ENCODE data around the gene DENND1B. TPM values are rescaled to one million over a fixed set of nuclear protein-coding genes. Genes with fewer than 3 reads are reported as not detected.
"Not testable (repeated sequence)": the region's sequence is repeated elsewhere in the genome, so short reads cannot be mapped to it uniquely, and the experiment has no call there.

DENND1B gene
- total and polyA plus RNA-seq, 12 donors: 1.5 to 36.3 (median 23.1) TPM

GRCh38 chr1:197496722-197497121 lies 278.6 kb downstream of the DENND1B start:
- Histone ChIP-seq H3K27ac (no peak overlapping the region), H3K4me3 (no peak overlapping the region), H3K36me3 (no peaks in the 10 kb centered on the region), H3K4me1 (no peaks in the 10 kb centered on the region), H3K9me3 (peaks cover 0 to 4% (median 0%) of the 10 kb centered on the region in 11 donors), H3K27me3 (no peaks in the 10 kb centered on the region)
- intact Hi-C loops (cut with DNase I): no loop called here
- no peak for DNase-seq
- no peak for ATAC-seq
- no peak for TF ChIP-seq CTCF (IDR thresholded peaks at IDR 0.05)
- 88% methylated on average over 10 of the region's 10 CpGs for WGBS, 2 donors

GRCh38 chr1:197491505-197491904 lies 283.8 kb downstream of the DENND1B start:
- ATAC-seq; H3K27ac ChIP-seq; H3K4me1 ChIP-seq; intact Hi-C loops (cut with DNase I); H3K27me3 ChIP-seq; H3K4me3 ChIP-seq; H3K36me3 ChIP-seq; DNase-seq: not testable (repeated sequence)
- H3K9me3 ChIP-seq: peaks cover 0 to 10% (median 0%) of the 10 kb centered on the region in 11 donors
- 91 to 95% methylated on average over 1 of the region's 1 CpG for WGBS, 2 donors

GRCh38 chr1:197486946-197487345 lies 288.3 kb downstream of the DENND1B start:
- Histone ChIP-seq H3K9me3 (peaks cover 0 to 6% (median 0%) of the 10 kb centered on the region in 11 donors), H3K4me3 (no peak overlapping the region), H3K4me1 (no peaks in the 10 kb centered on the region), H3K27ac (no peak overlapping the region), H3K27me3 (no peaks in the 10 kb centered on the region), H3K36me3 (no peaks in the 10 kb centered on the region)
- TF ChIP-seq CTCF (IDR thresholded peaks at IDR 0.05): no peak
- DNase-seq (peak in 1 of 2 donors; percentile 46), ATAC-seq (peak; percentile 33 to 72 (median 56))
- WGBS, 2 donors: 40 to 50% methylated on average over 2 of the region's 2 CpGs
- intact Hi-C loops (cut with DNase I): loop anchor here in 1 of 10 donors (5.0 kb wide), 1 partner anchor 380 kb away; no protein-coding TSS in a partner anchor

- WGBS, 2 donors: 51 to 63% methylated on average over 3 of the region's 3 CpGs
- H3K4me3 ChIP-seq: no peak overlapping the region
- TF ChIP-seq CTCF (IDR thresholded peaks at IDR 0.05): no peak
- H3K27ac ChIP-seq: no peak overlapping the region
- peaks cover 0 to 6% (median 0%) of the 10 kb centered on the region in 11 donors for H3K9me3 ChIP-seq
- intact Hi-C loops (cut with DNase I): loop anchor here in 1 of 10 donors (5.0 kb wide), 1 partner anchor 378 kb away; no protein-coding TSS in a partner anchor
- no peak for ATAC-seq
- H3K4me1 ChIP-seq: peaks cover 0 to 5% (median 0%) of the 10 kb centered on the region in 9 donors
- DNase-seq: no peak
- H3K36me3 ChIP-seq: no peaks in the 10 kb centered on the region
- no peaks in the 10 kb centered on the region for H3K27me3 ChIP-seq
Measured at GRCh38 chr1:197485790-197486189, 289.5 kb downstream of the DENND1B start.

GRCh38 chr1:197481101-197481500 lies 294.2 kb downstream of the DENND1B start:
- no peak for DNase-seq
- peak in 1 of 8 donors; percentile 27 for ATAC-seq
- no peak for TF ChIP-seq CTCF (IDR thresholded peaks at IDR 0.05)
- H3K27me3 ChIP-seq: peaks cover 0 to 2% (median 0%) of the 10 kb centered on the region in 7 donors
- no peak overlapping the region for H3K27ac ChIP-seq
- H3K9me3 ChIP-seq: no peaks in the 10 kb centered on the region
- no peak overlapping the region for H3K4me3 ChIP-seq
- peaks cover 0 to 5% (median 0%) of the 10 kb centered on the region in 9 donors for H3K4me1 ChIP-seq
- WGBS, 2 donors: 34 to 50% methylated on average over 4 of the region's 4 CpGs
- H3K36me3 ChIP-seq: no peaks in the 10 kb centered on the region
- intact Hi-C loops (cut with DNase I): no loop called here

All from heart right ventricle (tissue), 16 donors.